GM12878 (cell line): ENCODE results near the gene TNFSF9. TPM values are rescaled to one million over a fixed set of nuclear protein-coding genes. Genes with fewer than 3 reads are reported as not detected.

Experiments used
- BCL11A ChIP-seq: IDR thresholded peaks from 2 replicates; pipeline ENCODE4 v1.6.1; 2011; ENCODE audit warnings: low read depth, low read length
- BRCA1 ChIP-seq: IDR thresholded peaks from 2 replicates; pipeline ENCODE4 v1.6.1; 2011; ENCODE audit warnings: low read depth, low read length, improper control_type of control experiment
- DPF2 ChIP-seq: fragments of 450-650 bp; IDR thresholded peaks from 2 replicates; pipeline ENCODE4 v1.6.1; 2017; ENCODE audit warnings: mild to moderate bottlenecking
- E2F4 ChIP-seq: IDR thresholded peaks from 2 replicates; pipeline ENCODE4 v1.6.1; 2012; ENCODE audit warnings: low read depth, low read length, improper control_type of control experiment
- E2F8 ChIP-seq: fragments of 450-650 bp; IDR thresholded peaks from 2 replicates; pipeline ENCODE4 v1.6.1; 2018; ENCODE audit warnings: mild to moderate bottlenecking, low read depth, moderate library complexity; ENCODE audit not compliant: partially characterized antibody
- EZH2 ChIP-seq: IDR thresholded peaks from 2 replicates; pipeline ENCODE4 v1.6.1; 2012; ENCODE audit warnings: low read depth, mild to moderate bottlenecking, control low read depth, inconsistent platforms, low read length, borderline replicate concordance; ENCODE audit not compliant: control insufficient read depth
- FOXK2 ChIP-seq: fragments of 450-650 bp; IDR thresholded peaks from 2 replicates; pipeline ENCODE4 v1.6.1; 2017; ENCODE audit warnings: mild to moderate bottlenecking, moderate library complexity
- HDAC6 ChIP-seq: fragments of 200-600 bp; sonication (generic); IDR thresholded peaks from one replicate; pipeline ENCODE4 v1.8.0; 2017; ENCODE audit warnings: antibody characterized with exemption; ENCODE audit not compliant: unreplicated experiment
- HSF1 ChIP-seq: fragments of 150-350 bp; IDR thresholded peaks from 2 replicates; pipeline ENCODE4 v1.6.1; 2014; ENCODE audit warnings: mild to moderate bottlenecking, low read depth, low read length
- IRF4 ChIP-seq: IDR thresholded peaks from 2 replicates; pipeline ENCODE4 v1.6.1; 2011; ENCODE audit warnings: low read depth, low read length
- IRF5 ChIP-seq: fragments of 450-650 bp; IDR thresholded peaks from 2 replicates; pipeline ENCODE4 v1.6.1; 2017; ENCODE audit warnings: borderline replicate concordance
- LARP7 ChIP-seq: fragments of 450-650 bp; IDR thresholded peaks from 2 replicates; pipeline ENCODE4 v1.6.1; 2017; ENCODE audit warnings: mild to moderate bottlenecking
- MEF2B ChIP-seq: fragments of 450-650 bp; IDR thresholded peaks from 2 replicates; pipeline ENCODE4 v1.6.1; 2018; ENCODE audit warnings: mild to moderate bottlenecking, moderate library complexity; ENCODE audit not compliant: partially characterized antibody, poor library complexity, severe bottlenecking
- NR2C1 ChIP-seq: fragments of 450-650 bp; IDR thresholded peaks from 2 replicates; pipeline ENCODE4 v1.6.1; 2017; ENCODE audit warnings: antibody characterized with exemption, mild to moderate bottlenecking, moderate library complexity
- PML ChIP-seq: IDR thresholded peaks from 2 replicates; pipeline ENCODE4 v1.6.1; 2012; ENCODE audit warnings: low read length, inconsistent platforms
- SREBF1 ChIP-seq: IDR thresholded peaks from 2 replicates; pipeline ENCODE4 v1.6.1; 2012; ENCODE audit warnings: mild to moderate bottlenecking, low read length
- TAF1 ChIP-seq: IDR thresholded peaks from 2 replicates; pipeline ENCODE4 v1.6.1; 2011; ENCODE audit warnings: mild to moderate bottlenecking, low read depth, low read length, borderline replicate concordance
- TBL1XR1 ChIP-seq: IDR thresholded peaks from 2 replicates; pipeline ENCODE4 v1.6.1; 2012; ENCODE audit warnings: low read depth, low read length, improper control_type of control experiment
- TCF12 ChIP-seq: IDR thresholded peaks from 2 replicates; pipeline ENCODE4 v1.6.1; 2011; ENCODE audit warnings: low read depth, mild to moderate bottlenecking, low read length
- YBX1 ChIP-seq: fragments of 450-650 bp; IDR thresholded peaks from 2 replicates; pipeline ENCODE4 v1.6.1; 2016; ENCODE audit warnings: antibody characterized with exemption
- ZBTB4 ChIP-seq: fragments of 450-650 bp; formaldehyde crosslinking; IDR thresholded peaks from 2 replicates; pipeline ENCODE4 v1.4.0; 2022; ENCODE audit warnings: mild to moderate bottlenecking, moderate library complexity
- ZSCAN29 ChIP-seq: fragments of 450-650 bp; IDR thresholded peaks from 2 replicates; pipeline ENCODE4 v1.6.1; 2017; ENCODE audit warnings: mild to moderate bottlenecking, moderate library complexity
- polyA plus RNA-seq, 11 experiments: library from polyadenylated mRNA; depleted of rRNA in 4 of 11; unstranded in 6 of 11; stranded (reverse) in 5 of 11; fragments of >200 nt; fragmentation: Nextera tagmentation in 4 of 11; fragmentation: Illumina TruSeq in 1 of 11; extraction: Ambion mirVana in 4 of 11; extraction: Trizol in 1 of 11; gene quantifications; 1 replicate in 1 of 11; 2 replicates in 10 of 11; pipeline versions ENCODE4 v1.2.1 to v1.2.3, GENCODE V29; 2011 to 2016; ENCODE audit warnings: inconsistent platforms in 2 of 11, missing spikeins in 2 of 11, low read depth in 1 of 11
- total RNA-seq, 4 experiments: library from RNA; depleted of rRNA in 3 of 4; stranded (reverse); fragments of >200 nt in 3 of 4; fragmentation: Illumina TruSeq in 1 of 4; extraction: Trizol in 1 of 4; gene quantifications; 2 replicates each; pipeline versions ENCODE4 v1.2.1 to v1.2.3, GENCODE V29; 2013 to 2021

The TNFSF9 gene
- total and polyA plus RNA-seq, 10 of the 15 experiments (the other 5 are each of a cell fraction or from before 2014, with no cell fraction given): 6.2 to 75.3 (median 22.1) TPM

GRCh38 chr19:6528544-6529121 is 2.2 kb upstream of the TNFSF9 start (continued):
- TF ChIP-seq E2F8 (no peak), YBX1 (peak; percentile 64; the same call in 1 of the 2 replicates), SREBF1 (no peak), HSF1 (no peak), PML (no peak), BRCA1 (no peak), LARP7 (peak; percentile 58; the same call in 1 of the 2 replicates), EZH2 (no peak), TAF1 (peak; percentile 30; the same call in 1 of the 2 replicates), IRF4 (peak; percentile 41; the same call in 1 of the 2 replicates), DPF2 (peak; percentile 91), TCF12 (peak; percentile 63), IRF5 (no peak), ZSCAN29 (0 out of 2 replicates have a peak, but pooled peaks have one; percentile 26), ZBTB4 (no peak), HDAC6 (no peak), NR2C1 (0 out of 2 replicates have a peak, but pooled peaks have one; percentile 34), MEF2B (peak; percentile 60), E2F4 (no peak), FOXK2 (no peak), TBL1XR1 (no peak; the same call in 1 of the 2 replicates), BCL11A (no peak)
